ENCODE data around the gene TNS4.

TNS4 gene

GRCh38 chr17:40445751-40446468 is 55.5 kb downstream of the TNS4 start:
- Histone ChIP-seq H3K4ac (ENCODE audit: low read length) (no peak overlapping the region), H3K27ac (replicated peaks; ENCODE audit: low read length) (no peak overlapping the region)
- WGBS, 2 donors (ENCODE audit: extremely low coverage in 2 of 2, insufficient read length in 2 of 2, insufficient replicate concordance in 1 of 2) = no CpG with 5 or more reads among the region's 11 CpGs

GRCh38 chr17:40443988-40444899 is 57.2 kb downstream of the TNS4 start:
- Histone ChIP-seq H2AFZ (ENCODE audit: low read length) (peak overlapping the region; percentile 99), H3K23ac (ENCODE audit: low read depth, low read length, poor library complexity) (peak overlapping the region; percentile 89), H2BK5ac (ENCODE audit: low read length) (no peak overlapping the region), H3K4me1 (ENCODE audit: control insufficient read depth in 2 of 2, insufficient read depth in 1 of 2, low read depth in 1 of 2, low read length in 2 of 2) (peaks cover 13 to 17% of the 10 kb centered on the region in 2 donors), H3K79me1 (ENCODE audit: low read depth, low read length) (peaks cover 4% of the 10 kb centered on the region), H3K14ac (ENCODE audit: low read length) (no peak overlapping the region), H3K9ac (ENCODE audit: low read depth, low read length, poor library complexity) (peak overlapping the region; percentile 96), H2BK12ac (ENCODE audit: low read length) (no peak overlapping the region), H3K36me3 (replicated peaks in 1 of 2; ENCODE audit: control insufficient read depth in 2 of 2, insufficient read depth in 2 of 2, low read length in 2 of 2) (no peaks in the 10 kb centered on the region), H3K18ac (ENCODE audit: low read length) (peak overlapping the region; percentile 99), H3K4me3 (ENCODE audit: low read length in 2 of 2) (peak overlapping the region; percentile 71 to 88), H2BK120ac (ENCODE audit: low read depth, low read length) (peak overlapping the region; percentile 82), H3K4ac (ENCODE audit: low read length) (no peak overlapping the region), H3K27me3 (ENCODE audit: control insufficient read depth in 3 of 3, insufficient read depth in 3 of 3, low read depth in 1 of 3, low read length in 3 of 3) (peaks cover 0 to 5% (median 0%) of the 10 kb centered on the region in 3 experiments), H4K8ac (ENCODE audit: low read depth, low read length) (no peak overlapping the region), H3K4me2 (ENCODE audit: insufficient read depth, low read length, poor library complexity, severe bottlenecking) (peak overlapping the region; percentile 91), H2BK15ac (ENCODE audit: low read length) (no peak overlapping the region), H4K91ac (ENCODE audit: low read depth, low read length, poor library complexity) (no peak overlapping the region), H3K27ac (replicated peaks; ENCODE audit: low read length) (no peak overlapping the region), H3K9me3 (replicated peaks in 1 of 2; ENCODE audit: control insufficient read depth in 2 of 2, insufficient read depth in 1 of 2, low read depth in 1 of 2, low read length in 2 of 2) (no peaks in the 10 kb centered on the region), H2AK5ac (ENCODE audit: low read depth, low read length) (peak overlapping the region; percentile 65)
- no peak for DNase-seq (ENCODE audit: low spot score)
- no CpG with 5 or more reads among the region's 15 CpGs for WGBS, 2 donors (ENCODE audit: extremely low coverage in 2 of 2, insufficient read length in 2 of 2, insufficient replicate concordance in 1 of 2)

More at GRCh38 chr17:40445751-40446468, 55.5 kb downstream of the TNS4 start:
- Histone ChIP-seq H3K9me3 (replicated peaks in 1 of 2; ENCODE audit: control insufficient read depth in 2 of 2, insufficient read depth in 1 of 2, low read depth in 1 of 2, low read length in 2 of 2) (no peaks in the 10 kb centered on the region), H2BK5ac (ENCODE audit: low read length) (no peak overlapping the region), H3K4me2 (ENCODE audit: insufficient read depth, low read length, poor library complexity, severe bottlenecking) (no peak overlapping the region), H3K36me3 (replicated peaks in 1 of 2; ENCODE audit: control insufficient read depth in 2 of 2, insufficient read depth in 2 of 2, low read length in 2 of 2) (no peaks in the 10 kb centered on the region), H3K4me3 (ENCODE audit: low read length in 2 of 2) (peak overlapping the region in 1 of 2 donors; percentile 71), H3K4me1 (ENCODE audit: control insufficient read depth in 2 of 2, insufficient read depth in 1 of 2, low read depth in 1 of 2, low read length in 2 of 2) (peaks cover 13 to 17% of the 10 kb centered on the region in 2 donors), H3K9ac (ENCODE audit: low read depth, low read length, poor library complexity) (no peak overlapping the region), H3K14ac (ENCODE audit: low read length) (no peak overlapping the region), H2AFZ (ENCODE audit: low read length) (peak overlapping the region; percentile 58), H4K8ac (ENCODE audit: low read depth, low read length) (no peak overlapping the region), H3K18ac (ENCODE audit: low read length) (no peak overlapping the region), H2BK12ac (ENCODE audit: low read length) (no peak overlapping the region), H3K27me3 (ENCODE audit: control insufficient read depth in 3 of 3, insufficient read depth in 3 of 3, low read depth in 1 of 3, low read length in 3 of 3) (no peaks in the 10 kb centered on the region), H2BK15ac (ENCODE audit: low read length) (no peak overlapping the region), H2BK120ac (ENCODE audit: low read depth, low read length) (no peak overlapping the region), H2AK5ac (ENCODE audit: low read depth, low read length) (peak overlapping the region; percentile 42), H4K91ac (ENCODE audit: low read depth, low read length, poor library complexity) (no peak overlapping the region), H3K23ac (ENCODE audit: low read depth, low read length, poor library complexity) (peak overlapping the region; percentile 6), H3K79me1 (ENCODE audit: low read depth, low read length) (peaks cover 4% of the 10 kb centered on the region)
- no peak for DNase-seq (ENCODE audit: low spot score)

GRCh38 chr17:40443196-40443987 is 58.0 kb downstream of the TNS4 start, which contains the start of gene IGFBP4:
TSS of gene IGFBP4 (plus strand) at chr17:40443450. CDS start at chr17:40443736, 286 bp downstream.
- WGBS, 2 donors (ENCODE audit: extremely low coverage in 2 of 2, insufficient read length in 2 of 2, insufficient replicate concordance in 1 of 2) = no CpG with 5 or more reads among the region's 98 CpGs
- peak within 1 kb of the TSS; percentile 96 for H3K9ac ChIP-seq (ENCODE audit: low read depth, low read length, poor library complexity)
- no peak within 1 kb of the TSS for H4K8ac ChIP-seq (ENCODE audit: low read depth, low read length)
- peak within 1 kb of the TSS; percentile 99 for H2AFZ ChIP-seq (ENCODE audit: low read length)
- no peak within 1 kb of the TSS for H4K91ac ChIP-seq (ENCODE audit: low read depth, low read length, poor library complexity)
- H3K18ac ChIP-seq (ENCODE audit: low read length) = peak within 1 kb of the TSS; percentile 99
- H3K4ac ChIP-seq (ENCODE audit: low read length) = peak within 1 kb of the TSS; percentile 58
- peak within 1 kb of the TSS; percentile 44 for H3K27ac ChIP-seq (replicated peaks; ENCODE audit: low read length)
- H3K27me3 ChIP-seq (ENCODE audit: control insufficient read depth in 3 of 3, insufficient read depth in 3 of 3, low read depth in 1 of 3, low read length in 3 of 3) = peaks cover 0 to 5% (median 0%) of the 10 kb centered on the region in 3 experiments
- H3K79me1 ChIP-seq (ENCODE audit: low read depth, low read length) = peaks cover 4% of the 10 kb centered on the region
- H3K4me3 ChIP-seq (ENCODE audit: low read length in 2 of 2) = peak within 1 kb of the TSS; percentile 71 to 88
- no peak within 1 kb of the TSS for H2BK12ac ChIP-seq (ENCODE audit: low read length)
- peak within 1 kb of the TSS; percentile 72 for H2BK5ac ChIP-seq (ENCODE audit: low read length)
- H3K4me1 ChIP-seq (ENCODE audit: control insufficient read depth in 2 of 2, insufficient read depth in 1 of 2, low read depth in 1 of 2, low read length in 2 of 2) = peaks cover 13 to 17% of the 10 kb centered on the region in 2 donors
- peak within 1 kb of the TSS; percentile 65 for H2AK5ac ChIP-seq (ENCODE audit: low read depth, low read length)
- H3K9me3 ChIP-seq (replicated peaks in 1 of 2; ENCODE audit: control insufficient read depth in 2 of 2, insufficient read depth in 1 of 2, low read depth in 1 of 2, low read length in 2 of 2) = no peaks in the 10 kb centered on the region
- H3K4me2 ChIP-seq (ENCODE audit: insufficient read depth, low read length, poor library complexity, severe bottlenecking) = peak within 1 kb of the TSS; percentile 91
- peak within 1 kb of the TSS; percentile 99 for H2BK15ac ChIP-seq (ENCODE audit: low read length)
- H3K36me3 ChIP-seq (replicated peaks in 1 of 2; ENCODE audit: control insufficient read depth in 2 of 2, insufficient read depth in 2 of 2, low read length in 2 of 2) = no peaks in the 10 kb centered on the region
- peak within 1 kb of the TSS; percentile 82 for H2BK120ac ChIP-seq (ENCODE audit: low read depth, low read length)
- H3K23ac ChIP-seq (ENCODE audit: low read depth, low read length, poor library complexity) = peak within 1 kb of the TSS; percentile 89
- peak within 1 kb of the TSS; percentile 77 for H3K14ac ChIP-seq (ENCODE audit: low read length)
- peak; percentile 72 for DNase-seq (ENCODE audit: low spot score)
